IMR-90 (cell line): ENCODE results near the gene C6orf89. TPM values are rescaled to one million over a fixed set of nuclear protein-coding genes. Genes with fewer than 3 reads are reported as not detected.
A peak's percentile ranks its signal among the peaks of the same experiment; 100 is the strongest.
"Not testable (repeated sequence)": the region's sequence is repeated elsewhere in the genome, so short reads cannot be mapped to it uniquely, and the experiment has no call there.

Experiments used
- ATAC-seq: fragments of 200-7000 bp; cut with Tn5 transposase; 2 replicates; pipeline ENCODE4 v1.9.1; 2020; ENCODE audit warnings: low read depth, mild to moderate bottlenecking, moderate library complexity
- BruUV-seq: library from RNA; stranded (reverse); fragments of 400-500 nt; replicated peaks from 2 replicates; lab custom pipeline; 2021; lab: Mats Ljungman, UMichigan
- CTCF ChIA-PET: fragments of 300-600 bp; formaldehyde crosslinking; extraction: SDS; loops from one replicate; lab custom pipeline; 2021; ENCODE audit warnings: antibody characterized with exemption; lab: Yijun Ruan, JAX
- POLR2A ChIA-PET: fragments of 300-600 bp; sonication (Branson Sonifier 250); formaldehyde crosslinking; loops from one replicate; lab custom pipeline; 2022; ENCODE audit warnings: antibody characterized with exemption; ENCODE audit not compliant: unreplicated experiment; lab: Charles Lee
- DNase-seq: peaks from one replicate; pipeline ENCODE4 v3.0.0; 2013
- H2AFZ ChIP-seq: replicated peaks from 2 replicates; pipeline ENCODE3; 2013; ENCODE audit warnings: low read length, mild to moderate bottlenecking; ENCODE audit not compliant: poor library complexity
- H2AK5ac ChIP-seq: 2 replicates; pipeline ENCODE4 v1.6.1; 2013; ENCODE audit warnings: low read depth, low read length, inconsistent platforms
- H2AK9ac ChIP-seq: replicated peaks from 2 replicates; pipeline ENCODE3; 2013; ENCODE audit warnings: mild to moderate bottlenecking, low read depth, low read length, moderate library complexity; ENCODE audit not compliant: poor library complexity
- H2BK120ac ChIP-seq: 2 replicates; pipeline ENCODE4 v1.6.1; 2013; ENCODE audit warnings: low read depth, low read length, inconsistent platforms
- H2BK15ac ChIP-seq: 3 replicates; pipeline ENCODE4 v1.6.1; 2013; ENCODE audit warnings: low read depth, low read length, inconsistent platforms
- H2BK20ac ChIP-seq: 2 replicates; pipeline ENCODE4 v1.6.1; 2013; ENCODE audit warnings: low read depth, mild to moderate bottlenecking, inconsistent platforms, low read length, moderate library complexity
- H2BK5ac ChIP-seq: 2 replicates; pipeline ENCODE4 v1.6.1; 2013; ENCODE audit warnings: mild to moderate bottlenecking, low read depth, low read length, inconsistent platforms; ENCODE audit not compliant: poor library complexity, severe bottlenecking
- H3K14ac ChIP-seq: replicated peaks from 2 replicates; pipeline ENCODE4 v1.6.1; 2013; ENCODE audit warnings: low read depth, low read length, inconsistent platforms
- H3K18ac ChIP-seq: 2 replicates; pipeline ENCODE4 v1.6.1; 2013; ENCODE audit warnings: low read depth, low read length, control low read depth
- H3K23ac ChIP-seq: 2 replicates; pipeline ENCODE4 v1.6.1; 2013; ENCODE audit warnings: low read depth, low read length, inconsistent platforms
- H3K27ac ChIP-seq: 2 replicates; pipeline ENCODE4 v1.5.1; 2013; ENCODE audit warnings: mild to moderate bottlenecking, control low read depth, low read length; ENCODE audit not compliant: insufficient read depth
- H3K27me3 ChIP-seq: 2 replicates; pipeline ENCODE4 v1.6.1; 2013; ENCODE audit warnings: low read length; ENCODE audit not compliant: control insufficient read depth, insufficient read depth
- H3K36me3 ChIP-seq: 2 replicates; pipeline ENCODE4 v1.6.1; 2013; ENCODE audit warnings: low read length, mixed read lengths; ENCODE audit not compliant: control insufficient read depth, insufficient read depth
- H3K4ac ChIP-seq: 2 replicates; pipeline ENCODE4 v1.6.1; 2013; ENCODE audit warnings: low read depth, low read length, inconsistent platforms
- H3K4me1 ChIP-seq: 2 replicates; pipeline ENCODE4 v1.6.1; 2013; ENCODE audit warnings: low read length, mixed read lengths; ENCODE audit not compliant: control insufficient read depth, insufficient read depth
- H3K4me2 ChIP-seq: 2 replicates; pipeline ENCODE4 v1.6.1; 2013; ENCODE audit warnings: low read depth, mild to moderate bottlenecking, control low read depth, low read length, moderate library complexity
- H3K4me3 ChIP-seq: 2 replicates; pipeline ENCODE4 v1.5.1; 2013; ENCODE audit warnings: low read depth, mild to moderate bottlenecking, control low read depth, low read length, moderate library complexity; ENCODE audit not compliant: insufficient read depth
- H3K56ac ChIP-seq: 2 replicates; pipeline ENCODE4 v1.6.1; 2013; ENCODE audit warnings: low read length, inconsistent platforms; ENCODE audit not compliant: insufficient read depth; ENCODE audit errors: extremely low read depth
- H3K79me1 ChIP-seq, 2 experiments: 2 replicates each; pipeline ENCODE4 v1.6.1; 2013; ENCODE audit warnings: low read length in 2 of 2, inconsistent platforms in 1 of 2, low read depth in 1 of 2
- H3K9ac ChIP-seq: 2 replicates; pipeline ENCODE4 v1.6.1; 2013; ENCODE audit warnings: low read depth, low read length, control low read depth
- H3K9me1 ChIP-seq: 2 replicates; pipeline ENCODE4 v1.6.1; 2013; ENCODE audit warnings: low read length, inconsistent platforms; ENCODE audit not compliant: insufficient read depth
- H3K9me3 ChIP-seq: 2 replicates; pipeline ENCODE4 v1.6.1; 2013; ENCODE audit warnings: low read length; ENCODE audit not compliant: control insufficient read depth, insufficient read depth
- H4K20me1 ChIP-seq: 2 replicates; pipeline ENCODE4 v1.6.1; 2013; ENCODE audit warnings: low read length, inconsistent platforms; ENCODE audit not compliant: insufficient read depth
- H4K5ac ChIP-seq: 2 replicates; pipeline ENCODE4 v1.6.1; 2013; ENCODE audit warnings: mild to moderate bottlenecking, low read depth, low read length, control low read depth
- H4K8ac ChIP-seq, 2 experiments: 2 replicates each; pipeline ENCODE4 v1.6.1; 2013; ENCODE audit warnings: low read depth in 2 of 2, low read length in 2 of 2, control low read depth in 1 of 2, inconsistent platforms in 1 of 2
- H4K91ac ChIP-seq: 2 replicates; pipeline ENCODE4 v1.6.1; 2013; ENCODE audit warnings: low read depth, low read length, inconsistent platforms; ENCODE audit not compliant: insufficient read depth
- CEBPB ChIP-seq: IDR thresholded peaks from 2 replicates; pipeline ENCODE4 v1.6.1; 2012; ENCODE audit warnings: low read depth, low read length, improper control_type of control experiment
- FOS ChIP-seq: fragments of 150-350 bp; IDR thresholded peaks from 2 replicates; pipeline ENCODE4 v1.6.1; 2016; ENCODE audit warnings: low read depth, low read length
- MAZ ChIP-seq: IDR thresholded peaks from 2 replicates; pipeline ENCODE4 v1.6.1; 2012; ENCODE audit warnings: low read depth, mild to moderate bottlenecking, low read length, improper control_type of control experiment, moderate library complexity, borderline replicate concordance
- MXI1 ChIP-seq: IDR thresholded peaks from 2 replicates; pipeline ENCODE4 v1.6.1; 2012; ENCODE audit warnings: low read depth, mild to moderate bottlenecking, low read length, moderate library complexity, borderline replicate concordance
- NFE2L2 ChIP-seq: fragments of 150-350 bp; IDR thresholded peaks from 2 replicates; pipeline ENCODE4 v1.6.1; 2016; ENCODE audit warnings: low read depth, mild to moderate bottlenecking, low read length
- WGBS, 2 experiments: methylation state at CpG; one replicate each; pipeline versions ENCODE4 v1.1.5 to v1.1.7; 2013; ENCODE audit warnings: missing lambda C conversion rate in 2 of 2; ENCODE audit not compliant: insufficient read length in 1 of 2; ENCODE audit errors: extremely low coverage in 2 of 2; 5-methylcytosine and 5-hydroxymethylcytosine counted together
- dilution Hi-C: fragments of 300-500 bp; cut with HindIII; formaldehyde crosslinking; loops from one replicate; pipeline ENCODE4 v1.14.3; 2018; ENCODE audit warnings: low sequenced_read_pairs; ENCODE audit not compliant: unreplicated experiment
- in situ Hi-C: fragments of 300-500 bp; cut with MboI; formaldehyde crosslinking; loops from 3 replicates; pipeline ENCODE4 v1.14.3; 2019; ENCODE audit warnings: low sequenced_read_pairs, inconsistent platforms, mixed read lengths
- intact Hi-C: fragments of 100-400 bp; cut with micrococcal nuclease; formaldehyde crosslinking; loops from 2 replicates; pipeline ENCODE4 v1.10.0; 2022
- polyA plus RNA-seq, 3 experiments: library from polyadenylated mRNA; depleted of rRNA; stranded (reverse); fragments of >200 nt; gene quantifications; 2 replicates each; pipeline ENCODE4 v1.2.3, GENCODE V29; 2012; ENCODE audit warnings: low replicate concordance in 1 of 3
- total RNA-seq: library from RNA; depleted of rRNA; stranded (reverse); fragments of >200 nt; gene quantifications from 2 replicates; pipeline ENCODE4 v1.2.3, GENCODE V29; 2012

C6orf89 gene
- total and polyA plus RNA-seq, 2 of the 4 experiments (the other 2 are of a cell fraction) = 30.8 to 52.3 TPM

DNA sequence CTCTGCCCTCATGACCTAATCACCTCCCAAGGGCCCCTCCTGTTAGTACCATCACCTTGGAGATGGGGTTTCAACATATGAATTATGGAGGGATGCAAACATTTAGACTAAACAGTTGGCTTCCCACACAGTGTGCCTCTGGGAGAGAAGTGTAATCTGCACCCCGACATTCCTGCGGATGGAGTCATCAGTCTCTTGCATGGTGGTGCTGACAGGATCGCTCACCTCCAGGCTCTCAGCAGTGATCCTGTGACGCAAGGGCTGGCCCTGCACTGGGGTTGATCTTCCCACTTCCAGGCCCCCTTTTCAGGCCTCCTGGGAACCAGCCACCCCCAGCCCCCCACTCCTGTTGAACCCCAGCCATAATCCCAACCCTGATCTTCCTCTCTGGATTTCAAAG, 52.8 kb downstream of the C6orf89 start:
- peak overlapping the region; percentile 67 for H4K91ac ChIP-seq
- dilution Hi-C loops = no loop called here
- H4K5ac ChIP-seq = no peak overlapping the region
- BruUV-seq = no TSS peak
- H3K4me2 ChIP-seq = no peak overlapping the region
- no CpG with 5 or more reads among the region's 4 CpGs for WGBS, 2 experiments
- no peak for TF ChIP-seq NFE2L2
- TF ChIP-seq MAZ = peak; percentile 78; the same call in 1 of the 2 replicates
- TF ChIP-seq CEBPB = peak; percentile 93
- no peak for TF ChIP-seq MXI1
- peak; percentile 87 for TF ChIP-seq FOS
- 0 out of 2 replicates have a peak overlapping the region, but pooled peaks have one; percentile 14 for H3K56ac ChIP-seq
- no peaks in the 10 kb centered on the region for H3K9me3 ChIP-seq
- H3K79me1 ChIP-seq = no peaks in the 10 kb centered on the region
- no peak overlapping the region for H2AK9ac ChIP-seq
- H2BK5ac ChIP-seq = peak overlapping the region; percentile 62
- no peaks in the 10 kb centered on the region for H3K27me3 ChIP-seq
- peak overlapping the region; percentile 39; the same call in 1 of the 2 replicates for H3K18ac ChIP-seq
- H3K9me1 ChIP-seq = 0 out of 2 replicates have a peak, but pooled peaks cover 9% of the 10 kb centered on the region
- ChIA-PET POLR2A (no interaction called here), CTCF (no interaction called here)
- no peak overlapping the region for H3K23ac ChIP-seq
- H3K36me3 ChIP-seq = no peaks in the 10 kb centered on the region
- H3K4me3 ChIP-seq = no peak overlapping the region
- no peak overlapping the region for H2BK15ac ChIP-seq
- peak overlapping the region; percentile 16 to 60; a peak in 1 of 4 replicates for H4K8ac ChIP-seq
- peak overlapping the region; percentile 50; the same call in 1 of the 2 replicates for H2BK20ac ChIP-seq
- H2BK120ac ChIP-seq = peak overlapping the region; percentile 65
- H3K14ac ChIP-seq = 0 out of 2 replicates have a peak overlapping the region, but pooled peaks have one; percentile 51
- H3K4ac ChIP-seq = peak overlapping the region; percentile 38; the same call in 1 of the 2 replicates
- no peak overlapping the region for H3K9ac ChIP-seq
- in situ Hi-C loops = no loop called here
- peak overlapping the region; percentile 4 for H2AFZ ChIP-seq
- intact Hi-C loops = no loop called here
- no peak overlapping the region for H3K27ac ChIP-seq
- ATAC-seq (peak; percentile 95), DNase-seq (peak; percentile 93)
- peak overlapping the region; percentile 1; the same call in 1 of the 2 replicates for H2AK5ac ChIP-seq
- no peaks in the 10 kb centered on the region for H4K20me1 ChIP-seq
- peaks cover 9% of the 10 kb centered on the region for H3K4me1 ChIP-seq

DNA sequence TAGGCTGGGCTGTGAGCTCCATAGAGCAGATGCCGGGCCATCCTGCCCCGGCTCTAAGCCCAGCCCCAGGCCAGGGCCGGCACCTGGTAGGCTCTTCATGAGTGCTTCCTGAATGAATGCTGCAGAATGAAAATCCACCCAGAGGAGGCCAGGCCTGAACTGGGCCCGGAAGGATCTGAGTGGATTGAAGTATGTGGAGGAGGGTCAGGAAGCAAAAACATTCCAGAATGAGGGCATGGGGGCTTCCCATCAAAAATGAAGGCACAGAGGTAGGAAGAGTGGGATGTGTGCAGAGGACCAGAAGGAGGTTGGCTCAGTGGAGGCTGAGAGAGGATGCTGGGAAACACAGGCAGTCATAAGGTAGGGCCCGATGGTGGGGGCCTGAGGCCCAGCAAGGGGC, 53.3 kb downstream of the C6orf89 start:
- intact Hi-C loops, CTCF ChIA-PET, H3K56ac ChIP-seq, H2AFZ ChIP-seq, H2AK9ac ChIP-seq, H3K4me2 ChIP-seq, H3K4me3 ChIP-seq, H3K27me3 ChIP-seq, dilution Hi-C loops, H3K9ac ChIP-seq, BruUV-seq, H4K20me1 ChIP-seq, in situ Hi-C loops, H3K79me1 ChIP-seq, POLR2A ChIA-PET, H3K4me1 ChIP-seq, DNase-seq, H3K36me3 ChIP-seq, H3K9me3 ChIP-seq, H3K9me1 ChIP-seq, H3K23ac ChIP-seq: not testable (repeated sequence)
- peak overlapping the region; percentile 79 for H4K5ac ChIP-seq
- 0 out of 2 replicates have a peak overlapping the region, but pooled peaks have one; percentile 20 for H3K14ac ChIP-seq
- peak overlapping the region; percentile 44 for H3K4ac ChIP-seq
- WGBS, 2 experiments = 88% methylated on average over 1 of the region's 5 CpGs; no CpG with 5 or more reads in 1 of the 2 experiments
- H2BK15ac ChIP-seq = peak overlapping the region; percentile 2; the same call in 1 of the 3 replicates
- H2BK5ac ChIP-seq = peak overlapping the region; percentile 62
- H3K18ac ChIP-seq = peak overlapping the region; percentile 75
- H4K8ac ChIP-seq = peak overlapping the region; percentile 16 to 60; a peak in 1 of 4 replicates
- peak overlapping the region; percentile 27; the same call in 1 of the 2 replicates for H3K27ac ChIP-seq
- peak overlapping the region; percentile 67 for H4K91ac ChIP-seq
- peak overlapping the region; percentile 71 for H2AK5ac ChIP-seq
- H2BK20ac ChIP-seq = peak overlapping the region; percentile 50; the same call in 1 of the 2 replicates
- peak overlapping the region; percentile 69 for H2BK120ac ChIP-seq
- peak; percentile 31 for ATAC-seq
